MM.1S (cell line): ENCODE measurements around the gene MED25.

Experiments used
- DNase-seq: peaks from one replicate; pipeline ENCODE4 v3.0.0-alpha.2; 2015
- H2AFZ ChIP-seq: fragments of 300-600 bp; sonication (generic); 2 replicates; pipeline ENCODE4 v1.6.0; 2016; ENCODE audit warnings: antibody characterized with exemption, low read length
- H3F3A ChIP-seq: fragments of 300-600 bp; sonication (generic); 2 replicates; pipeline ENCODE4 v1.6.1; 2016; ENCODE audit warnings: mild to moderate bottlenecking, antibody characterized with exemption, low read length, moderate library complexity, mixed read lengths; ENCODE audit not compliant: insufficient read depth
- H3K27ac ChIP-seq: fragments of 300-600 bp; sonication (generic); 2 replicates; pipeline ENCODE4 v1.5.1; 2016; ENCODE audit warnings: mild to moderate bottlenecking, low read length
- H3K27me3 ChIP-seq: fragments of 300-600 bp; sonication (generic); replicated peaks from 2 replicates; pipeline ENCODE4 v1.6.0; 2016; ENCODE audit warnings: low read length; ENCODE audit not compliant: insufficient read depth
- H3K36me3 ChIP-seq: fragments of 300-600 bp; sonication (generic); replicated peaks from 2 replicates; pipeline ENCODE4 v1.6.1; 2016; ENCODE audit warnings: mild to moderate bottlenecking, low read length, mixed read lengths; ENCODE audit not compliant: insufficient read depth
- H3K4me1 ChIP-seq: fragments of 300-600 bp; sonication (generic); 2 replicates; pipeline ENCODE4 v1.6.1; 2016; ENCODE audit warnings: low read length, mixed read lengths
- H3K4me2 ChIP-seq: fragments of 300-600 bp; sonication (generic); 2 replicates; pipeline ENCODE4 v1.6.0; 2016; ENCODE audit warnings: low read depth, low read length
- H3K4me3 ChIP-seq: fragments of 300-600 bp; sonication (generic); 2 replicates; pipeline ENCODE4 v1.5.1; 2016; ENCODE audit warnings: low read length, mixed read lengths
- H3K79me2 ChIP-seq: fragments of 300-600 bp; sonication (generic); 2 replicates; pipeline ENCODE4 v1.6.1; 2016; ENCODE audit warnings: mixed run types, low read length, mixed read lengths
- H3K9ac ChIP-seq: fragments of 300-600 bp; sonication (generic); 2 replicates; pipeline ENCODE4 v1.6.1; 2016; ENCODE audit warnings: low read length, mixed read lengths
- H3K9me2 ChIP-seq: fragments of 300-600 bp; sonication (generic); replicated peaks from 2 replicates; pipeline ENCODE4 v1.6.1; 2016; ENCODE audit warnings: mild to moderate bottlenecking, low read length, mixed read lengths; ENCODE audit not compliant: insufficient read depth
- H3K9me3 ChIP-seq: fragments of 300-600 bp; sonication (generic); replicated peaks from 2 replicates; pipeline ENCODE4 v1.6.1; 2016; ENCODE audit warnings: mild to moderate bottlenecking, low read length, mixed read lengths; ENCODE audit not compliant: insufficient read depth
- H4K20me1 ChIP-seq: fragments of 300-600 bp; sonication (generic); 2 replicates; pipeline ENCODE4 v1.6.1; 2016; ENCODE audit warnings: mild to moderate bottlenecking, low read length, moderate library complexity, mixed read lengths; ENCODE audit not compliant: insufficient read depth
- EZH2 ChIP-seq: fragments of 300-600 bp; sonication (generic); optimal IDR thresholded peaks from 2 replicates; pipeline ENCODE3; 2017; ENCODE audit warnings: low read depth, mild to moderate bottlenecking, antibody characterized with exemption, low read length, mixed read lengths
- EZH2phosphoT487 ChIP-seq: fragments of 300-600 bp; sonication (generic); IDR thresholded peaks from 2 replicates; pipeline ENCODE4 v1.6.1; 2018; ENCODE audit warnings: antibody characterized with exemption, low read length
- TF ChIP-seq, protein P1 (sequence below): fragments of 300-600 bp; sonication (generic); IDR thresholded peaks from 2 replicates; pipeline ENCODE4 v1.5.1; 2016; ENCODE audit warnings: antibody characterized with exemption, low read length, mixed read lengths

Gene MED25

GRCh38 chr19:49791776-49792445, 26.2 kb upstream of the MED25 start:
- TF ChIP-seq EZH2phosphoT487 (no peak), EZH2 (no peak)
- TF ChIP-seq, protein P1, sequence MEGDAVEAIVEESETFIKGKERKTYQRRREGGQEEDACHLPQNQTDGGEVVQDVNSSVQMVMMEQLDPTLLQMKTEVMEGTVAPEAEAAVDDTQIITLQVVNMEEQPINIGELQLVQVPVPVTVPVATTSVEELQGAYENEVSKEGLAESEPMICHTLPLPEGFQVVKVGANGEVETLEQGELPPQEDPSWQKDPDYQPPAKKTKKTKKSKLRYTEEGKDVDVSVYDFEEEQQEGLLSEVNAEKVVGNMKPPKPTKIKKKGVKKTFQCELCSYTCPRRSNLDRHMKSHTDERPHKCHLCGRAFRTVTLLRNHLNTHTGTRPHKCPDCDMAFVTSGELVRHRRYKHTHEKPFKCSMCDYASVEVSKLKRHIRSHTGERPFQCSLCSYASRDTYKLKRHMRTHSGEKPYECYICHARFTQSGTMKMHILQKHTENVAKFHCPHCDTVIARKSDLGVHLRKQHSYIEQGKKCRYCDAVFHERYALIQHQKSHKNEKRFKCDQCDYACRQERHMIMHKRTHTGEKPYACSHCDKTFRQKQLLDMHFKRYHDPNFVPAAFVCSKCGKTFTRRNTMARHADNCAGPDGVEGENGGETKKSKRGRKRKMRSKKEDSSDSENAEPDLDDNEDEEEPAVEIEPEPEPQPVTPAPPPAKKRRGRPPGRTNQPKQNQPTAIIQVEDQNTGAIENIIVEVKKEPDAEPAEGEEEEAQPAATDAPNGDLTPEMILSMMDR, result no peak
- no peak for DNase-seq
- Histone ChIP-seq H3K9ac (no peak overlapping the region), H3K4me2 (no peak overlapping the region), H2AFZ (no peak overlapping the region), H3K79me2 (no peaks in the 10 kb centered on the region), H3K4me3 (no peak overlapping the region), H3K27me3 (no peaks in the 10 kb centered on the region), H4K20me1 (no peaks in the 10 kb centered on the region), H3K9me3 (no peaks in the 10 kb centered on the region), H3F3A (no peaks in the 10 kb centered on the region), H3K27ac (no peak overlapping the region), H3K9me2 (no peaks in the 10 kb centered on the region), H3K36me3 (no peaks in the 10 kb centered on the region), H3K4me1 (no peaks in the 10 kb centered on the region)

DNA sequence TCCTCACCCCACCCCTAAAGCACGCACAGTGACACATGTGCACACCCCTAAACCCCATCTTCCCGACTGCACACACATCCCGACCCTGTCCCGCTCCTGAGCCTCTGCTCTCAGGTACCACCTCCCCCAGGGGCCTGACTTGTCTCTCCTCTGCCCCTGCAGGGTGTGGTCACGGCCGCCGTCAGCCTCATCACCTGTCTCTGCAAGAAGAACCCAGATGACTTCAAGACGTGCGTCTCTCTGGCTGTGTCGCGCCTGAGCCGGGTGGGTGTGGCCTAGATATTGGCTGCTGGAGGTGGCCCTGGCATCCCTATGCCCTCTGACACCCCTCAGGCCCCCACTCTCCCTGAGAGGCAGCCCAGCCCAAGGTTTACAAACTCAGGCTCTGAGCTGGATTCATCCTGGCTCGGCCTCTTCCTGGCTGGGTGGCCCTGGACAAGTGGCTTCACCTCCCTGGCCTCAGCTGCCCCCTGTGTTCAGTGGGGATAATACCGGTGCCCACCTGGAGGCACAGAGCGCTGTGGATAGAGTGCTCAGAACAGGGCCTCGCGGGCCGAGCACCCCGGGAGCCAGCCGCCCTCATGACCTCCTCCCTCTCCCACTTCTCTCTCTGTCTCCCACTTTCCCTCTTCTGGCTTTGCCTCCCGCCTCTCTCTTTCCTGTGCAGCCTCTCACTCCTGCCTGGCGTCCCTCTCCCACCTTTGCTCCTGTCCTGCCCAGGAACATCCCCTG, 25.1 kb upstream of the MED25 start:
- TF ChIP-seq EZH2 (no peak), EZH2phosphoT487 (no peak)
- TF ChIP-seq, protein P1, result no peak
- Histone ChIP-seq H3K27me3 (no peaks in the 10 kb centered on the region), H3K79me2 (no peaks in the 10 kb centered on the region), H4K20me1 (no peaks in the 10 kb centered on the region), H3K9me2 (no peaks in the 10 kb centered on the region), H3K4me3 (no peak overlapping the region), H3K9ac (no peak overlapping the region), H3F3A (no peaks in the 10 kb centered on the region), H2AFZ (no peak overlapping the region), H3K36me3 (no peaks in the 10 kb centered on the region), H3K9me3 (no peaks in the 10 kb centered on the region), H3K27ac (no peak overlapping the region), H3K4me1 (no peaks in the 10 kb centered on the region), H3K4me2 (no peak overlapping the region)
- no peak for DNase-seq

DNA sequence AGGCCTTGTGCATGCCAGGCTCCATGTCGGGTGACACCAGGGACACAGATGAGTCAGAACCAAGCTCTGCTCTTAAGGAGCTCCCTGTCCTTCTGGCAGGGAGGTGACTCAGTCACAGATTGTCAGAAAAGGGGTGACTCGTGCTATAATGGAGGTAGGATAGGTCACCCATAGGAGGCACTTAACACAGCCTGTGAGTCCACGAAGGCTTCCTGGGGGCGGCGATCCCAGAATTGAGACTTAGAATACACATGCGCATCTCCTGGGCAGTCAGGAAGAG, 24.6 kb upstream of the MED25 start:
- H3K4me2 ChIP-seq, result no peak overlapping the region
- H3K4me3 ChIP-seq, result no peak overlapping the region
- H3K27me3 ChIP-seq, result no peaks in the 10 kb centered on the region
- no peak for DNase-seq
- no peaks in the 10 kb centered on the region for H3K9me3 ChIP-seq
- H3K9ac ChIP-seq, result no peak overlapping the region
- H3F3A ChIP-seq, result no peaks in the 10 kb centered on the region
- no peaks in the 10 kb centered on the region for H3K36me3 ChIP-seq
- no peak overlapping the region for H3K27ac ChIP-seq
- TF ChIP-seq EZH2, result no peak
- no peaks in the 10 kb centered on the region for H3K79me2 ChIP-seq
- no peaks in the 10 kb centered on the region for H4K20me1 ChIP-seq
- no peaks in the 10 kb centered on the region for H3K9me2 ChIP-seq
- no peaks in the 10 kb centered on the region for H3K4me1 ChIP-seq
- no peak overlapping the region for H2AFZ ChIP-seq

DNA sequence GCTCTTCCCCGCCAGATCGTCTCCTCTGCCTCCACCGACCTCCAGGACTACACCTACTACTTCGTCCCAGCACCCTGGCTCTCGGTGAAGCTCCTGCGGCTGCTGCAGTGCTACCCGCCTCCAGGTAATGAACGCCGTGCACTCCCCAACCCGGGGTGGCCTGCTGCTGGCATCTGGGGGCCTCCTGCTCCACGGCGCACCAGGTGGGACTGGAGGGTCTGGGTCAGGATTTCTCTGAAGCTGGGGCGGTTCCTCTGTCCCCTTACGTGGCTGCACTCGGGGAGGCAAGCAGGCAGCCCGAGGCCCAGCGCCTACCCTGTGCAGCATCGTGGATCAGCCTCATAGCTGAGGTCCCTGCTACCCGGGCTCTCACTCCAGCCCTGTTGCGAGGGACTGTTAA, 22.5 kb upstream of the MED25 start:
- no peak for DNase-seq
- Histone ChIP-seq H3K4me3 (no peak overlapping the region), H3K9ac (no peak overlapping the region), H3K36me3 (no peaks in the 10 kb centered on the region), H3K4me2 (no peak overlapping the region), H3K4me1 (no peaks in the 10 kb centered on the region), H3K9me2 (no peaks in the 10 kb centered on the region), H3K9me3 (no peaks in the 10 kb centered on the region), H3F3A (no peaks in the 10 kb centered on the region), H2AFZ (no peak overlapping the region), H3K27ac (no peak overlapping the region), H4K20me1 (no peaks in the 10 kb centered on the region), H3K79me2 (no peaks in the 10 kb centered on the region), H3K27me3 (no peaks in the 10 kb centered on the region)
- TF ChIP-seq EZH2 (no peak), EZH2phosphoT487 (no peak)
- TF ChIP-seq, protein P1, result no peak
